AG04449 (cell line): ENCODE results near the gene SWSAP1.
"Not testable (repeated sequence)": the region's sequence is repeated elsewhere in the genome, so short reads cannot be mapped to it uniquely, and the experiment has no call there.

ENCODE experiments used
- CTCF ChIA-PET: fragments of 350-600 bp; formaldehyde crosslinking; extraction: SDS; loops from one replicate; lab custom pipeline; 2021; ENCODE audit warnings: antibody characterized with exemption; lab: Yijun Ruan, JAX
- POLR2A ChIA-PET: fragments of 400-600, 350-600 bp; formaldehyde crosslinking; extraction: SDS; loops from one replicate; lab custom pipeline; 2020; ENCODE audit warnings: antibody characterized with exemption, inconsistent platforms; lab: Yijun Ruan, JAX
- DNase-seq: peaks from one replicate; pipeline ENCODE4 v3.0.0-alpha.2; 2010; ENCODE audit warnings: low read depth, low spot score
- H3K4me3 ChIP-seq: 2 replicates; pipeline ENCODE4 v1.5.1; 2011; ENCODE audit warnings: low read depth, mild to moderate bottlenecking, control low read depth, low read length
- CTCF ChIP-seq: IDR thresholded peaks from one replicate; pipeline ENCODE4 v1.5.1; 2011; ENCODE audit warnings: mild to moderate bottlenecking, moderate library complexity, low read length, control low read depth, inconsistent platforms; ENCODE audit not compliant: insufficient read depth; ENCODE audit errors: missing control alignments

The SWSAP1 gene

DNA sequence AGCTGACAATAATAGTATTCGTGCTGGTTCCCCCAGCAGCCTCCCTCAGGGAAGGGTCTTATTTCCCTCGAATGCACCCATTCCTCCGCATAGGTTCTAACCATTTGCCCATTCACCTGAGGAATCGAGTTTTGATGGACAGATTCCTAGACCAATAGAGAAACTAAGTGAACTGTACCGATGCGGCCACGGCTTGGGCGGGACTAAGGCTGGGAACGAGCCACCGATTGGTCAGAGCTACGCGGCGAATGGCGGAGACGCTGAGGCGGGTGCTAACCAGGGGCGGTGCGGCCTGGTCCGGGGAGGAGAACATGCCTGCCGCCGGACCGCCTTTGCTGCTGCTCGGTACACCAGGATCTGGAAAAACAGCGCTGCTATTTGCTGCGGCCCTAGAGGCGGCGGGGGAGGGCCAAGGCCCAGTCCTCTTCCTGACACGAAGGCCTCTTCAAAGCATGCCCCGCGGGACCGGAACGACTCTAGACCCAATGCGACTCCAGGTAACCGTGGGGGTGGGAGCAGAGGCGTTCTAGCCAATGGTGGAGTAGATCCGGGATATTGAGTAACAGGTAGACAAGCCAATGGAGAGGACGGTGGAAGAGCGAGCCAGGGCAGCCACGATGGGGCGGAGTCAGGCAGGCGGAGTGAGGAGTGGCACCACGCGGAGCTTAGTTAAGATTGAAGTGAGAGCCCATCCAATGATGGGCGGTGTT is at the start of gene SWSAP1:
TSS of gene SWSAP1 (plus strand) at position 234 of the 710 bp plus-strand sequence. CDS start at position 249, 15 bp downstream.
- CTCF ChIA-PET, result interaction anchor here (0.7 to 5.6 kb wide), 10 partner anchors 9 to 162 kb away, joined by 3 to 18 read pairs (median 4); partner anchors contain the start of genes CCDC159, RGL3 and TMEM205

DNA sequence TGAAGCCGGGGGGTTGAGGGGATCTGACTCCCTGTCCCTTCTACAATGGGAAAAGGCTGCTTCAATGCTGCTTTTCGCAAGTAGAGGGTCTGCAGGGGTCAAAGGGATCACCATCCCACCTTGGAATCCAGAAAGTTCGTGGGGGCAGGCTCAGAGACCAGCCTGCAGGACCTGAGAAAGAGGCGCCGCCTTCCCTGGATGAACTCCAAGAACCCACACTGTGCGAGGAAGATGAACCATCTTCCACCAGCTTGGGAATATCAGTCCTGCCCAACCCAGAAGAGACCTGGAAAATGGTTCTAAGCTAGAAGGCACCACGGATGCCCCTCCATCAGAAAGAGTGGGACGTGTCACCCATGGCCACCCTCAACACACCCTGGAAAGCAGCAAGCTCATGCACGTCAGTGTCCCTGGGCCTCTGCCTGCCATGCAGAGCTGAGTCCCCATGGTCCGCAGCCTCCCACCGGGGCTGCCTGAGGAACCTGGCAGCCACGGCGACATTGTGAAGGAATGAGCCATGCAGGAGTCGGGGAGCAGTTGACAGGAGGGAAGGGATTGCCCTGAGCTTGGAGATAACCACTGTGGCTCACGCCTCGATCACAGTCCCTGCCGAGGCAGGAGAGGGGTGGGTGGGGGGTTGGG is 49.6 kb upstream of the SWSAP1 start:
- TF ChIP-seq CTCF, result no peak
- H3K4me3 ChIP-seq, result no peak overlapping the region
- ChIA-PET CTCF (interaction anchor here (0.9 to 1.5 kb wide), 5 partner anchors 19 to 158 kb away, joined by 3 to 5 read pairs (median 4); no protein-coding TSS in a partner anchor), POLR2A (interaction anchor here (0.6 kb wide), 1 partner anchor 1214 kb away, joined by 3 read pairs; no protein-coding TSS in a partner anchor)
- DNase-seq, result no peak

More for the DNA sequence above, at the start of gene SWSAP1:
- DNase-seq, result peak; percentile 94
- H3K4me3 ChIP-seq, result peak within 1 kb of the TSS; percentile 65
- no peak for TF ChIP-seq CTCF
- POLR2A ChIA-PET, result interaction anchor here (0.6 to 1.5 kb wide), 8 partner anchors 11 to 61 kb away, joined by 3 to 11 read pairs (median 3); partner anchors contain the start of genes CCDC159, ODAD3, PRKCSH and TMEM205

- no peak overlapping the region for H3K4me3 ChIP-seq
- POLR2A ChIA-PET, result no interaction called here
- no peak for DNase-seq
- no peak for TF ChIP-seq CTCF
- CTCF ChIA-PET, result interaction anchor here (1.0 kb wide), 1 partner anchor 55 kb away, joined by 5 read pairs; no protein-coding TSS in a partner anchor
Observed at GRCh38 chr19:11325544-11325943, 48.9 kb upstream of the SWSAP1 start.

DNA sequence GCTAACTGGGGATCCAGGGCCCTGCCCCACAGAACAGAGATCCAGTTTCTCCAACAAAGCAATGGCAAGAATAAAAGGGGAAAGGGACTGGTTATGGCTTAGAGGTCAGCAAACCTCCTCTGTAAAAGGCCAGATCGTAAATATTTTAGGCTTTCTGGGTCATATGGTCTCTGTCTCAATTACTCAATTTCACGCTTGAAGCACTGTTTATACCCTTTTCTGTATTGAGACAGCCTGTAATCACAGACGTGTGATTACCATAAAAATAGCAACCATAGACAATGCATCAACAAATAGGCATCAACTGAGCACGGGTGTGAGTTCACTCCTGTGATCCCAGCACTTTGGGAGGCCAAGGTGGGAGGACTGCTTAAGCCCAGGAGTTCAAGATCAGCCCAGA is 44.3 kb upstream of the SWSAP1 start:
- H3K4me3 ChIP-seq, result no peak overlapping the region
- ChIA-PET POLR2A (no interaction called here), CTCF (no interaction called here)
- no peak for TF ChIP-seq CTCF
- DNase-seq, result no peak

DNA sequence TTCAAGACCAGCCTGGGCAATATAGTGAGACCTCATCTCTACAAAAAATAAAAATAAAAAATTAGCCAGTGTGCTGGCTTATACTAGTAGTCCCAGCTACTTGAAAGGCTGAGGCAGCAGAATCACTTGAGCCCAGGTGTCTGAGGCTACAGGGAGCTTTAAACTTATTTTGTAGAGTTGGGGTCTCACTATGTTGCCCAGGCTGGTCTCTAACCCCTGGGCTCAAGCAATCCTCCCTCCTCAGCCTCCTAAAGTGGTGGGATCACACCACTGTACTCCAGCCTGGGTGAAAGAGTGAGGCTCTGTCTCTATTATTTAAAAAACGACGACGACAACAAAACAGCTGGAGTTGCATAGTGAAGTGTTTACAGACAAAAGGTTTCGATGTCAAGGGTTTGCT is 43.0 kb upstream of the SWSAP1 start:
- TF ChIP-seq CTCF, result no peak
- no peak overlapping the region for H3K4me3 ChIP-seq
- no peak for DNase-seq
- POLR2A ChIA-PET, result no interaction called here
- CTCF ChIA-PET, result interaction anchor here (1.0 to 1.1 kb wide), 2 partner anchors 43 to 49 kb away, joined by 3 to 4 read pairs; no protein-coding TSS in a partner anchor

GRCh38 chr19:11332822-11333221 is 41.6 kb upstream of the SWSAP1 start:
- ChIA-PET POLR2A (no interaction called here), CTCF (interaction anchor here (0.7 kb wide), 1 partner anchor 27 kb away, joined by 3 read pairs; no protein-coding TSS in a partner anchor)
- no peak overlapping the region for H3K4me3 ChIP-seq
- no peak for DNase-seq
- TF ChIP-seq CTCF, result no peak

GRCh38 chr19:11333838-11334237 is 40.6 kb upstream of the SWSAP1 start:
- CTCF ChIA-PET, DNase-seq, H3K4me3 ChIP-seq, POLR2A ChIA-PET: not testable (repeated sequence)
